SU-DHL-6 (cell line): ENCODE results near the gene KCNJ1.

Experiments used
- H2AFZ ChIP-seq: fragments of 200-600 bp; sonication (generic); 2 replicates; pipeline ENCODE4 v1.6.1; 2014; ENCODE audit warnings: low read depth, mild to moderate bottlenecking, moderate library complexity, mixed read lengths, antibody characterized with exemption, low read length; ENCODE audit not compliant: severe bottlenecking
- H3F3A ChIP-seq: fragments of 200-600 bp; shearing (Covaris generic); 2 replicates; pipeline ENCODE4 v1.6.0; 2016; ENCODE audit warnings: antibody characterized with exemption, mild to moderate bottlenecking; ENCODE audit not compliant: insufficient read depth
- H3K27ac ChIP-seq: fragments of 200-600 bp; sonication (generic); 2 replicates; pipeline ENCODE4 v1.5.1; 2016; ENCODE audit warnings: low read depth, mild to moderate bottlenecking, low read length, moderate library complexity, mixed read lengths
- H3K27me3 ChIP-seq: fragments of 200-600 bp; sonication (generic), shearing (Covaris generic); 2 replicates; pipeline ENCODE4 v1.6.0; 2014; ENCODE audit warnings: mild to moderate bottlenecking, low read length
- H3K36me3 ChIP-seq: fragments of 200-600 bp; sonication (generic); 2 replicates; pipeline ENCODE4 v1.6.1; 2014; ENCODE audit warnings: mild to moderate bottlenecking, low read length, mixed read lengths
- H3K4me2 ChIP-seq: fragments of 300-600, 200-600 bp; shearing (Covaris generic), sonication (generic); 2 replicates; pipeline ENCODE4 v1.6.0; 2014; ENCODE audit warnings: low read length, low read depth, mild to moderate bottlenecking; ENCODE audit not compliant: poor library complexity, severe bottlenecking
- H3K4me3 ChIP-seq: fragments of 200-600 bp; sonication (generic); 2 replicates; pipeline ENCODE4 v1.5.1; 2014; ENCODE audit warnings: antibody characterized with exemption, low read length, mild to moderate bottlenecking, mixed read lengths; ENCODE audit not compliant: insufficient read depth, poor library complexity, severe bottlenecking
- H3K79me2 ChIP-seq: fragments of 200-600 bp; sonication (generic); 2 replicates; pipeline ENCODE4 v1.6.1; 2014; ENCODE audit warnings: mild to moderate bottlenecking, low read length, moderate library complexity; ENCODE audit not compliant: insufficient read depth
- H3K9ac ChIP-seq: fragments of 200-600 bp; sonication (generic); 2 replicates; pipeline ENCODE4 v1.7.0; 2014; ENCODE audit warnings: mild to moderate bottlenecking, low read length
- H3K9me2 ChIP-seq: fragments of 200-600 bp; sonication (generic); replicated peaks from 2 replicates; pipeline ENCODE4 v1.6.1; 2014; ENCODE audit warnings: low read length; ENCODE audit not compliant: insufficient read depth
- H3K9me3 ChIP-seq: fragments of 200-600 bp; sonication (generic); 2 replicates; pipeline ENCODE4 v1.6.1; 2014; ENCODE audit warnings: low read length, mixed read lengths; ENCODE audit not compliant: insufficient read depth
- H4K20me1 ChIP-seq: fragments of 200-600 bp; sonication (generic); 2 replicates; pipeline ENCODE4 v1.6.1; 2014; ENCODE audit warnings: low read depth, mild to moderate bottlenecking, antibody characterized with exemption, low read length, moderate library complexity, mixed read lengths
- CTCF ChIP-seq: fragments of 200-600 bp; sonication (generic); IDR thresholded peaks from one replicate; pipeline ENCODE4 v1.5.1; 2017; ENCODE audit warnings: antibody characterized with exemption, mild to moderate bottlenecking, low read length, moderate library complexity; ENCODE audit not compliant: insufficient read depth, poor library complexity, severe bottlenecking
- EZH2phosphoT487 ChIP-seq: fragments of 200-600 bp; sonication (generic), shearing (Covaris generic); conservative IDR thresholded peaks from 2 replicates; pipeline ENCODE4 v1.6.1; 2018; ENCODE audit warnings: mild to moderate bottlenecking, antibody characterized with exemption, low read length, moderate library complexity, mixed read lengths

Gene KCNJ1

GRCh38 chr11:128810784-128811514 lies 56.1 kb downstream of the KCNJ1 start:
- H3K4me2 ChIP-seq: no peak overlapping the region
- H2AFZ ChIP-seq: no peak overlapping the region
- no peaks in the 10 kb centered on the region for H3K79me2 ChIP-seq
- no peaks in the 10 kb centered on the region for H3K9me3 ChIP-seq
- H3F3A ChIP-seq: no peaks in the 10 kb centered on the region
- no peak overlapping the region for H3K4me3 ChIP-seq
- no peaks in the 10 kb centered on the region for H3K27me3 ChIP-seq
- H3K36me3 ChIP-seq: no peaks in the 10 kb centered on the region; the same call in 1 of the 2 replicates
- H3K9ac ChIP-seq: no peak overlapping the region
- no peak overlapping the region for H3K27ac ChIP-seq
- H3K9me2 ChIP-seq: no peaks in the 10 kb centered on the region
- H4K20me1 ChIP-seq: no peaks in the 10 kb centered on the region
- TF ChIP-seq EZH2phosphoT487 (no peak), CTCF (no peak)

GRCh38 chr11:128809128-128809527 lies 58.0 kb downstream of the KCNJ1 start:
- Histone ChIP-seq H3K79me2 (no peaks in the 10 kb centered on the region), H3F3A (no peaks in the 10 kb centered on the region), H3K4me2 (no peak overlapping the region), H3K9me3 (no peaks in the 10 kb centered on the region), H3K4me3 (no peak overlapping the region), H3K9ac (no peak overlapping the region), H3K36me3 (no peaks in the 10 kb centered on the region; the same call in 1 of the 2 replicates), H3K27me3 (no peaks in the 10 kb centered on the region), H3K27ac (no peak overlapping the region), H4K20me1 (no peaks in the 10 kb centered on the region), H3K9me2 (no peaks in the 10 kb centered on the region), H2AFZ (no peak overlapping the region)
- TF ChIP-seq CTCF (no peak), EZH2phosphoT487 (no peak)

- Histone ChIP-seq H3K79me2 (no peaks in the 10 kb centered on the region), H3F3A (no peaks in the 10 kb centered on the region), H3K4me3 (no peak overlapping the region), H3K9ac (no peak overlapping the region), H4K20me1 (no peaks in the 10 kb centered on the region), H2AFZ (no peak overlapping the region), H3K36me3 (no peaks in the 10 kb centered on the region; the same call in 1 of the 2 replicates), H3K9me3 (no peaks in the 10 kb centered on the region), H3K4me2 (no peak overlapping the region), H3K9me2 (no peaks in the 10 kb centered on the region), H3K27ac (no peak overlapping the region), H3K27me3 (no peaks in the 10 kb centered on the region)
- TF ChIP-seq EZH2phosphoT487 (no peak), CTCF (no peak)
Measured at GRCh38 chr11:128807909-128808308, 59.2 kb downstream of the KCNJ1 start.
